B cell (primary cell): Measurements from ENCODE around the gene MNAT1.

Experiments used
- CTCF ChIP-seq: fragments of 200-600 bp; IDR thresholded peaks from one replicate; pipeline ENCODE4 v1.8.0; 2022; ENCODE audit warnings: antibody characterized with exemption, mild to moderate bottlenecking
- EZH2 ChIP-seq: IDR thresholded peaks from 2 replicates; pipeline ENCODE4 v1.6.1; 2012; ENCODE audit warnings: borderline replicate concordance, low read depth, mild to moderate bottlenecking, moderate library complexity, low read length; ENCODE audit not compliant: insufficient read depth, poor library complexity, severe bottlenecking

- TF ChIP-seq CTCF (no peak), EZH2 (no peak)
These were observed 65.8 kb downstream of the MNAT1 start for GRCh38 chr14:60800409-60800808.
